Measurements from ENCODE around the gene MAP2K1.
"Not testable (repeated sequence)": the region's sequence is repeated elsewhere in the genome, so short reads cannot be mapped to it uniquely, and the experiment has no call there.

MAP2K1 gene

DNA sequence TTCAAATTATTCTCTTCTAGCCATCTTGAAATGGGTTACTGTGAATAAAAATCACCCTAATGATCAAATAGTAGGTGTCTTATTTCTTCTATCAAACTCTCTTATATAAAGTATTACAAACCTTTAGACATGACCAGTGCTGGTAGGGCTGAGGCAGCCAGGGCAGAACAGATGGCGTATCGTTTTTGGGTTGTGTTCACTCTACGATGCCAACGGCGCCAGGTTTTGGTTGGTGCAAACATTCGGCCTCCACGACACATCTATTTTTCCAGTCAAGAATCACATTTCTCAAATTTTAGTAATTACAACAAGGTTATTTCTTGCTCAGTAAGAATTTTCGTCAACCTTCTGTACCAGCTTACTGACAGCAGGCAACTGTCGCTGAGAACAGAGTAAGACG lies 115.8 kb downstream of the MAP2K1 start:
- DNase-seq (ENCODE audit: extremely low read depth in 1 of 2, low read depth in 1 of 2): no peak

DNA sequence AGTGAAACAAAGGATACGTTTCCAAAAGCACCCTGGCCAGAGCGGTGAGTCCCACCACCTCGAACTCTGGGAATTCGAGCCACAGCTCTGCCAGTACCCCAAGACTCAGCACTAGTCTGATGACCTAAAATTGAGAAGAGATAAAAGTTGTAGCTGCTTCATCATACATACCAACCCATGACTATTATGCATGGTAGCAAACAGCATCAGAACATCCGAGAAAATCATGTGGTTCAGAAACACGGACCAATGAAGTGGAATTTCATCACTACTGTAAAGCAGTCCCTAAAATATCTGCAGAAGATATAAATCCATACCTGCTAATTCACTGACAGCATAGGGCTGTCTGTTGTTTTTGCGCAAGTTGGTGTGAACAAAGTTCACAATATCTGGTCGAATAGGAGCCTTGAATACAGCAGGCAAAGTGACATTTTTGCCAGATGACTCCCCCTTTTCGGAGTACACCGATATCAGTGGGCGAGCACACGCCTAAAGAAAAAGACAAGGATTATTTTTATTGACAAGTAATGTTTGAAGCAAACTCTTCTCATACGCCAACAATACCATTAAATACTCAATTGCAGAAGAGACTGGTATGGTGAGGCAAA lies 116.4 kb downstream of the MAP2K1 start:
- not testable (repeated sequence) for DNase-seq (ENCODE audit: extremely low read depth in 1 of 2, low read depth in 1 of 2)

DNA sequence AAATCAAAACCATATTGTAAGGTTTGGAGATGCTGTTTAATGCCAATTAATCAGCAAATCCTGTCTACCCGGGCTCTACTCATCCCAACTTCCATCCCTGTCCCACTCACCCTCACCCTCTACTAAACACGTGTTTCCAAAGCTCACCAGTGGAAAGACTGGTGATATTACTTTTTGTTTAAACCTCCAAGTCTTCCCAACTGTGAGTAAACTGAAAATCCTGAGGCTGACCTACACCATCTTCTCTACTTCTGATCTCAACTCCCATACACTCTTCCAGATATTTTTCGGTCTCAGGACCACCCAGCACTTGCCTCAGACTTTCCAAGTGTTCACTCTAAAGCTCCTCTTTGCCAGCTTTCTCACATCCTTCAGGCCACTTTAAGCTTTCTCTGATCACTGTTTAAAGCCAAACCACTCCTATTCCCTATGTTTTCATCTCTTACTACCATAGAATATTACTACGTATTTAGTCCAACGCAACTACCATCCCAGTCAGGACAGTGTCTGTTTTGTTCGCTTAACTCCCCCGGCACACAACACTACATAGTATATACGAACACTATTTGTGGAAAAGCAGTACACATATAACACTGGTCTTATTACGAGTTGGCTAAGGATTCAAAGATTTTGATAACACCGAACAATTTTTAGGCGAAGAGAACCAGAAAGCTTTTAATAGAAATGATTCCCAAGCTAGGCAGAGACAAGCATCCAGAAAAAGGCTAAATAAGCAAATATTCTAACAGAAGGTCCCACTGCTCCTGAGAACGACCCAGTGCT lies 117.3 kb downstream of the MAP2K1 start:
- DNase-seq (ENCODE audit: extremely low read depth in 1 of 2, low read depth in 1 of 2): no peak

DNA sequence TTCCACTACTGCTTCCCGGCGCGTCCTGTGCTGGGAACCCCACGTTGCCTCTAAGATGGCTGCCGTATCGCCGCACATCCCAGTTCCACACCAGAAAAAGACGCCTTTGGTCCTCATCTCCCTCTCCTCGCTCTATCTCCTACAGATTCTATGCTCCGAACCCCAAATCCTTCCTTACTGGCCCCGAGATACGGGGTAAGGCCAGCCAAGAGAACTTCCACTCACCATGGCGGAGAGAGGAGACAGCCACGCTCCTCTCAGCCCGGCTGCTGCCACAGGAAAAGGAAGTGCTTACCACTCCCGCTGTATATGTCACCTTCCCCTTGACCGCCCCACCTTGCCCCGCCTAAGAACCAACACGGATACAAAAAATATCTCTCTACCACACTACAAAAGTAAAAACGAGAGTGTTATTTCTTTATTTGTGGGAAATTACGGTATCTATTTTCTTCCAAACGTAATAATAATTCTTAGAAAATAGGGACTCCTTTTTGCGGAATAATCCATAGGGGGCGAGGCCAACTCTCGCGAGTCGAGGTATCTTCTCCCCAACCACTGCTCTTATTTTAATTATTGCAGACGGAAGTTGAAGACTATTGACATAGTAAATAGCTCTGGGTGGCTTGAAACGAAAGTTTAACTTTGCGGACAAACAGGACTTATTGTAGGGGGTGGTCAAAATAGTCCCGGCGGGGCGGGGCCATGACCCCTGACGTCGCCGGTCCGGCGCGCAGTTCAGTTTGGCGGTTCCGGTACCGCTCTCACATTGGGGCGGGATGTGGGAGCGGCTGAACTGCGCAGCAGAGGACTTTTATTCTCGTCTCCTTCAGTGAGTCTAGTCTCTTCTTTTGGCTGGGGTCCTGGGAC lies 118.1 kb downstream of the MAP2K1 start, which contains the start of the genes RPL4 and ZWILCH:
TSS of gene RPL4 (minus strand) at position 293 of the 867 bp plus-strand sequence. CDS start at position 228, 65 bp downstream.
TSS of gene ZWILCH (plus strand) at position 764 of the 867 bp plus-strand sequence. CDS start at position 777, 13 bp downstream.
- peak; percentile 63 to 66 for DNase-seq (ENCODE audit: extremely low read depth in 1 of 2, low read depth in 1 of 2)

DNA sequence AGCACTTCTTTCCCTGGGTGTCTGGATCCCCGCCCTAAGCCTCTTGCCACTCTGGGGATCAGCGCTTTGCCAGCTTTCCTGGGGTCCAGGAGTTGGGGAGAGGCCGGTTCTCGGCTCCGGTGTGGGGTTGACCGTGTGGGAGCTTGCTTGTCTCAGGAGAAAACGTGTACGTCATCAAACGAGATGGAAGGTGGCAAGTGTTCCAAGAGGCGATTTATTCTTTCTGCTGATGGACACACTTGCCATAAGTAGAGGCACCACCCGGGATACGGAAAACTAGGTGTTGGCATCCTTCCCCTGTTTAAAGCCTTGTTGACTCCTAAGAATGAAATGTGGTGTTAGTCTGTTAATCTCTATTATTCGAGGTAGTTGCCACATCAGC lies 118.7 kb downstream of the MAP2K1 start:
- DNase-seq (ENCODE audit: extremely low read depth in 1 of 2, low read depth in 1 of 2): no peak

DNA sequence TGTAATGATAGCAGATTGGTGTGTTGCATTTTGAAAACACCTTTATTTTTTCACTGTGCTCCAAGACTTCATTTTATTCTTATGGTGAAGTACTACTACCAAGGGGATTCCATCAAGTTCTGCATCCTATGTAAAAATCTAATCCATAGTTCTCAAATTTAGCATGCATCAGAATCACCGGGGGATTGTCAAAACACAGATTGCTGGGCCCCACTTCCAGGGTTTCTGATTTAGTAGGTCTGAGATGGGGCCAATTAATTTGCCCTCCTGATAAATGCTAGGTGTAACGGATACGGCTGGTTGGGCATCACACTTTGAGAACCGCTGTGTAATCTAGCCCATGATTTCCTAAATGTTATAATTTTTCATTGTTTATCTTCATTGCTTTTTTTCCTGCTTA lies 119.1 kb downstream of the MAP2K1 start:
- no peak for DNase-seq (ENCODE audit: extremely low read depth in 1 of 2, low read depth in 1 of 2)

DNA sequence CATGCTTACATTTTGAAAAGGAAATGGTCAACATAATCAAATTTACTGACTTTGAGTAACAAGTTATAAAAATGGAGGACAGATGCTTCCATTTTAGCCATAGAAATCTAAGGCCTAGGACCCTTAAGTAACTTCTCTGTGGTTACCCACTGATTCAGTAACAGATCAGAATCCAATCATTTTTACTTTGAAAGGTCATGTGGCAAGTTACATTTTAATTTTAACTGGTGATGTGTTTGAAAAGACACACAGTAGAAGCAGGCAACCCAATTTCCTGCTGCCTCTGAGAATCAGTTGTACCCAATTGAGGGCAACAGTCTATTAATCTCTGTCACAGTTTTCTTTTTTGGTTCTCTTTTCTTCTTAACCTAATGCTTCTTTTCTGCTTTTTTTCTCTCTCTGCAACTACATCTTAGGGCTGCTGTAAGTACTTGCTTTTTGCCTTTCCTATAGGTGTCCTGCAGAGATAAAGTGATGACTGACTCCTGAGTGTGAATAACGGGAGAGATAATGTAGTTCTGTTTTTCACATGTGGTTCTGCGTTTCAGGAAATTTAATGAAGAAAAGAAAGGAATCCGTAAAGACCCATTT lies 121.7 kb downstream of the MAP2K1 start:
- no peak for DNase-seq (ENCODE audit: extremely low read depth in 1 of 2, low read depth in 1 of 2)

DNA sequence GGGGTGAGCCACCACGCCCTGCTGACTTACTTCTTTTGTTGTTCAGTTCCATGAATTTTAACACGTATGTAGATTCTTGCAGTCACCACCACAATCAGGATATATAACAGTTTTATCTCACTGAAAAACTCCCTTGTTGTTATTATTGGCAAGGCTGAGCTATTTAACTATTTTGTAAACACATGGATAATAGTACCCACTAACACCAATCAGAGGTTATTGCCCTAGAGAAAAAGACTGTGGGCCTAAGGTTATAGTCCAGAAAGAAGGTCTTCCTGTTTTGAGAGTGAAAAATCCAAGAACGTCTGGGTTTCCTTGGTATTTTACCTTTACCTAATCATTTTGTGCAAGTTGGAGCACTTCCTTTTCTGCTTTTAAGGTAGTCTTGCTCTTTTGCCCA lies 127.9 kb downstream of the MAP2K1 start:
- no peak for DNase-seq (ENCODE audit: extremely low read depth in 1 of 2, low read depth in 1 of 2)

DNA sequence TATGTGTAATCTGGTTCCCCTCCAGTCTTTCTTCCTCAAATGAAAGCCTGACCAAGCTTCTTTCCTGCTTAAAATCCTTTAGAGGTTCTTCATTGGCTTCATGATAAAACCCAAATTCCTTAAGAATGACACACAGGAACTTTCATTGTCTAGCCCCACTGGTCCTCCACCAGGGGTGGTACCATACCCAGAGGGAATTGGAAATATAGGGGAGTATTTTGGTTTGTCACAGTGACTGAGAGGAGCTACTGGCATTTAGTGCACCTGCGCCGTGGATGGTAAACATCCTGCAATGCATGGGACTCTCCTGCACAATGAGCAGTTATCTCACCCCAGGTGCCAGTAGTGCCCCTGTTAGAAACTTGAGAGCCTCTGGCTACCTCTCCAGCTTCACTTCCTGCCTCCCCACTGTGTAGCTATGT lies 129.2 kb downstream of the MAP2K1 start:
- no peak for DNase-seq (ENCODE audit: extremely low read depth in 1 of 2, low read depth in 1 of 2)

DNA sequence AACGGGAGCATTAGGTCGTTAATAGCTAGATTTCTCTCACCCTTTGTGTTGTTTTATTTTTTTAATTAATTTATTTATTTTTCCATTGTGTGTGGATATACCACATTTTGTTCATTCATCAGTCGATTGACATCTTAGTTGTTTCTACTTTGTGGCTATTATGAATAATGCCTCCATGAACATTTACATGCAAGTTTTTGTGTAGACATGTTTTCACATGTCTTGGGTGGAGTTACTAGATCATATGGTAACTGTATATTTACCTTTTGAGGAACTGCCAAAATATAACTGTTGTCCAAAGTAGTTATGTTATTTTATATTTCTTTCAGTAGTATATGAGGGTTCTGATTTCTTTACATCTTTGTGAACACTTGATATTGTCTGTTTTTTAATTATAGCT lies 137.2 kb downstream of the MAP2K1 start:
- DNase-seq (ENCODE audit: extremely low read depth in 1 of 2, low read depth in 1 of 2): no peak

DNA sequence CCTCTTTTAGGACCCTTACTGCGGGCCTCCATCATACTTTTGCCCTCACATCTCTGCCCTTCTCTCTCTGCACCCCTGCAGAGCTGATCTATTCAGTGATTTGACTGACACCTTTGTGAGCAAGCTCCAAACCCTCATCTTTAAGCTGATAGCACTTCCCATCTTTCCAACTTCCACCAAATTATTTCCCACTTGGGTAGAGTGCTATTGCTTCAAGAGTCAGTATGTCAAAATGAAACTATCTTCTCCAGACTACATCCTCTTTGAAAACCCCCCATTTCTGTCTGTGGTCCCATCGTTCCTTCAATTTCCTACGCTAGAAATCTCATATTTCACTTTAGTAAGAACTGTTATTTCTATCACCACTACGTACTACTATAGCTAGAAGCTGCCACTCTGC lies 138.1 kb downstream of the MAP2K1 start:
- DNase-seq (ENCODE audit: extremely low read depth in 1 of 2, low read depth in 1 of 2): no peak

DNA sequence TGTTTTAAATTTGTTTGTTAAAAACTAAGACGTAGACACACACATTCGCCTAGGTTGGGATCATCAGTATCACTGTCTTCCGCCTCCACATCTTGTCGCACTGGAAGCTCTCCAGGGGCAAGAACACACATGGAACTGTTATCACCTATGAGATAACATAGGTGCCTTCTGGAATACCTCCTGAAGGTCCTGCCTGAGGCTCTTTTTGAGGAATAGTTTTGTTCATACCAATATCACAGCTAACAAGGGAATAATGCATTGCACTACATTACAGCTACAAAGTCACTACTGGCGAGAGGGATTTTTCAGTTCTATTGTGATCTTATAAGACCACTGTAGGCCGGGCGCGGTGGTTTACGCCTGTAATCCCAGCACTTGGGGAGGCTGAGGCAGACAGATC lies 148.3 kb downstream of the MAP2K1 start:
- DNase-seq (ENCODE audit: extremely low read depth in 1 of 2, low read depth in 1 of 2): no peak
